H1 (cell line): ENCODE measurements around the gene GCM1. TPM values are rescaled to one million over a fixed set of nuclear protein-coding genes. Genes with fewer than 3 reads are reported as not detected.

Experiments used
- CTCF ChIA-PET: fragments of 300-600 bp; sonication (Branson Sonifier 250); formaldehyde crosslinking; loops from one replicate; lab custom pipeline; 2021; ENCODE audit not compliant: partially characterized antibody; lab: Charles Lee
- POLR2A ChIA-PET: fragments of 300-600 bp; sonication (Branson Sonifier 250); formaldehyde crosslinking; loops from one replicate; lab custom pipeline; 2021; ENCODE audit warnings: inconsistent platforms; ENCODE audit not compliant: partially characterized antibody; lab: Charles Lee
- DNase-seq, 2 experiments: peaks; one replicate each; pipeline versions ENCODE4 v3.0.0 to v3.0.0-alpha.2; 2010 to 2022; ENCODE audit warnings: low spot score in 2 of 2, low read depth in 1 of 2, mixed read lengths in 1 of 2
- FAIRE-seq: peaks from 2 replicates; lab custom pipeline; 2011; peaks lifted over from hg19 to GRCh38; lab: Jason Lieb, UNC
- H2AFZ ChIP-seq: 2 replicates; pipeline ENCODE4 v1.8.1; 2012; ENCODE audit warnings: low read length, inconsistent platforms
- H2AK5ac ChIP-seq: 2 replicates; pipeline ENCODE4 v1.6.1; 2013; ENCODE audit warnings: low read depth, low read length
- H2BK120ac ChIP-seq: replicated peaks from 2 replicates; pipeline ENCODE3; 2013; ENCODE audit warnings: low read depth, low read length, inconsistent platforms
- H2BK12ac ChIP-seq: 2 replicates; pipeline ENCODE4 v1.6.1; 2013; ENCODE audit warnings: low read depth, low read length
- H2BK15ac ChIP-seq: 2 replicates; pipeline ENCODE4 v1.6.1; 2013; ENCODE audit warnings: low read length
- H2BK20ac ChIP-seq: 2 replicates; pipeline ENCODE4 v1.6.1; 2013; ENCODE audit warnings: low read length
- H2BK5ac ChIP-seq: 2 replicates; pipeline ENCODE4 v1.6.1; 2013; ENCODE audit warnings: low read depth, low read length
- H3K14ac ChIP-seq: 2 replicates; pipeline ENCODE4 v1.6.1; 2013; ENCODE audit warnings: inconsistent platforms; ENCODE audit not compliant: insufficient read length
- H3K18ac ChIP-seq: 2 replicates; pipeline ENCODE4 v1.6.1; 2013; ENCODE audit warnings: low read length; ENCODE audit errors: extremely low read depth
- H3K23ac ChIP-seq: 2 replicates; pipeline ENCODE4 v1.6.1; 2013; ENCODE audit warnings: inconsistent platforms; ENCODE audit not compliant: insufficient read length
- H3K23me2 ChIP-seq: 2 replicates; pipeline ENCODE4 v1.6.1; 2013; ENCODE audit warnings: low read depth, low read length
- H3K27ac ChIP-seq: 2 replicates; pipeline ENCODE4 v1.6.1; 2011; ENCODE audit warnings: low read depth, low read length, inconsistent platforms
- H3K27me3 ChIP-seq, 4 experiments: replicated peaks in 1 of 4; 1 replicate in 1 of 4; 2 replicates in 3 of 4; pipeline versions ENCODE4 v1.6.1 to v1.8.1; 2011 to 2013; ENCODE audit warnings: low read length in 3 of 4, mild to moderate bottlenecking in 3 of 4, inconsistent platforms in 2 of 4, mixed read lengths in 2 of 4, moderate library complexity in 1 of 4; ENCODE audit not compliant: control insufficient read depth in 3 of 4, insufficient read depth in 3 of 4; ENCODE audit errors: extremely low read depth in 1 of 4
- H3K36me3 ChIP-seq, 4 experiments: 2 replicates each; pipeline versions ENCODE4 v1.6.1 to v1.8.1; 2011 to 2013; ENCODE audit warnings: mild to moderate bottlenecking in 4 of 4, low read length in 3 of 4, moderate library complexity in 2 of 4, control low read depth in 1 of 4, inconsistent platforms in 1 of 4; ENCODE audit not compliant: insufficient read depth in 4 of 4, control insufficient read depth in 2 of 4
- H3K4ac ChIP-seq: replicated peaks from 2 replicates; pipeline ENCODE3; 2013; ENCODE audit warnings: low read length, low read depth, mixed read lengths, inconsistent platforms; ENCODE audit not compliant: insufficient read length
- H3K4me1 ChIP-seq, 4 experiments: replicated peaks in 1 of 4; 1 replicate in 1 of 4; 2 replicates in 3 of 4; pipeline versions ENCODE4 v1.6.1 to v1.8.1; 2011 to 2013; ENCODE audit warnings: low read length in 3 of 4, inconsistent platforms in 2 of 4, mixed read lengths in 1 of 4; ENCODE audit not compliant: insufficient read depth in 4 of 4, control insufficient read depth in 3 of 4
- H3K4me2 ChIP-seq, 2 experiments: 2 replicates each; pipeline versions ENCODE4 v1.6.1 to v1.8.1; 2011 to 2013; ENCODE audit warnings: low read depth in 2 of 2, low read length in 2 of 2, control low read depth in 1 of 2, inconsistent platforms in 1 of 2, mild to moderate bottlenecking in 1 of 2; ENCODE audit not compliant: insufficient read depth in 1 of 2
- H3K4me3 ChIP-seq, 4 experiments: fragments of 200-600, 300-600 bp in 1 of 4; sonication (generic), shearing (Covaris generic), sonication (Bioruptor Twin) in 1 of 4; 2 replicates each; pipeline versions ENCODE4 v1.5.1 to v1.8.1; 2011 to 2016; ENCODE audit warnings: low read length in 4 of 4, low read depth in 3 of 4, control low read depth in 2 of 4, inconsistent platforms in 2 of 4, mild to moderate bottlenecking in 2 of 4, mixed read lengths in 1 of 4, moderate library complexity in 1 of 4; ENCODE audit not compliant: insufficient read depth in 2 of 4; ENCODE audit errors: extremely low read depth in 1 of 4
- H3K56ac ChIP-seq: replicated peaks from 2 replicates; pipeline ENCODE3; 2013; ENCODE audit warnings: low read depth, mild to moderate bottlenecking, mixed read lengths, low read length, inconsistent platforms; ENCODE audit not compliant: insufficient read length
- H3K79me1 ChIP-seq: 2 replicates; pipeline ENCODE4 v1.6.1; 2013; ENCODE audit warnings: low read depth, low read length, control low read depth
- H3K79me2 ChIP-seq, 2 experiments: 2 replicates each; pipeline versions ENCODE4 v1.6.1 to v1.8.1; 2012 to 2013; ENCODE audit warnings: low read length in 2 of 2, mild to moderate bottlenecking in 2 of 2, inconsistent platforms in 1 of 2; ENCODE audit not compliant: insufficient read depth in 2 of 2, control insufficient read depth in 1 of 2
- H3K9ac ChIP-seq, 4 experiments: replicated peaks in 1 of 4; 1 replicate in 1 of 4; 2 replicates in 3 of 4; pipeline versions ENCODE4 v1.6.1 to v1.8.1; 2011 to 2013; ENCODE audit warnings: low read depth in 3 of 4, low read length in 3 of 4, control low read depth in 2 of 4, mild to moderate bottlenecking in 2 of 4, moderate library complexity in 2 of 4, inconsistent platforms in 1 of 4; ENCODE audit errors: extremely low read depth in 1 of 4
- H3K9me3 ChIP-seq, 2 experiments: 2 replicates each; pipeline versions ENCODE4 v1.6.1 to v1.8.1; 2012 to 2013; ENCODE audit warnings: mild to moderate bottlenecking in 2 of 2, moderate library complexity in 2 of 2, control low read depth in 1 of 2, inconsistent platforms in 1 of 2, low read depth in 1 of 2, low read length in 1 of 2, mixed read lengths in 1 of 2; ENCODE audit not compliant: insufficient read depth in 2 of 2
- H4K20me1 ChIP-seq, 2 experiments: replicated peaks in 1 of 2; 2 replicates each; pipeline versions ENCODE3 to v1.8.1; 2011 to 2013; ENCODE audit warnings: inconsistent platforms in 2 of 2, low read length in 2 of 2, mild to moderate bottlenecking in 1 of 2; ENCODE audit not compliant: insufficient read depth in 2 of 2, control insufficient read depth in 1 of 2
- H4K5ac ChIP-seq: 2 replicates; pipeline ENCODE4 v1.6.1; 2013; ENCODE audit warnings: low read length, low read depth, mixed read lengths, inconsistent platforms; ENCODE audit not compliant: insufficient read length
- H4K8ac ChIP-seq: 2 replicates; pipeline ENCODE4 v1.8.0; 2013; ENCODE audit warnings: mild to moderate bottlenecking, moderate library complexity, low read length, inconsistent platforms; ENCODE audit not compliant: insufficient read depth; ENCODE audit errors: extremely low read depth
- H4K91ac ChIP-seq: replicated peaks from 2 replicates; pipeline ENCODE3; 2013; ENCODE audit warnings: low read length, mixed read lengths, inconsistent platforms; ENCODE audit not compliant: insufficient read length
- EP300 ChIP-seq, 2 experiments: IDR thresholded peaks; 1 replicate in 1 of 2; 2 replicates in 1 of 2; pipeline ENCODE4 v1.6.1; 2011 to 2012; ENCODE audit warnings: low read depth in 2 of 2, low read length in 2 of 2, mild to moderate bottlenecking in 2 of 2, borderline replicate concordance in 1 of 2, inconsistent platforms in 1 of 2, moderate library complexity in 1 of 2
- FOSL1 ChIP-seq: IDR thresholded peaks from 2 replicates; pipeline ENCODE4 v1.6.1; 2011; ENCODE audit warnings: mild to moderate bottlenecking, low read depth, low read length, moderate library complexity; ENCODE audit not compliant: insufficient read depth
- JUN ChIP-seq: IDR thresholded peaks from 2 replicates; pipeline ENCODE4 v1.6.1; 2011; ENCODE audit warnings: low read depth, mild to moderate bottlenecking, improper control_type of control experiment, low read length
- JUND ChIP-seq: IDR thresholded peaks from 2 replicates; pipeline ENCODE4 v1.6.1; 2011; ENCODE audit warnings: mild to moderate bottlenecking, improper control_type of control experiment, low read length
- POLR2A ChIP-seq, 2 experiments: IDR thresholded peaks; 1 replicate in 1 of 2; 2 replicates in 1 of 2; pipeline ENCODE4 v1.6.1; 2011; ENCODE audit warnings: low read depth in 2 of 2, low read length in 2 of 2, mild to moderate bottlenecking in 2 of 2; ENCODE audit errors: control extremely low read depth in 1 of 2
- SIN3A ChIP-seq, 2 experiments: IDR thresholded peaks in 1 of 2; conservative IDR thresholded peaks in 1 of 2; 2 replicates each; pipeline ENCODE4 v1.6.1; 2011 to 2012; ENCODE audit warnings: low read length in 2 of 2, improper control_type of control experiment in 1 of 2, low read depth in 1 of 2, mild to moderate bottlenecking in 1 of 2
- SP1 ChIP-seq: IDR thresholded peaks from 2 replicates; pipeline ENCODE4 v1.6.1; 2011; ENCODE audit warnings: low read depth, low read length
- TCF12 ChIP-seq: IDR thresholded peaks from 2 replicates; pipeline ENCODE4 v1.6.1; 2011; ENCODE audit warnings: low read depth, mild to moderate bottlenecking, low read length
- WGBS, 2 experiments: shearing (Covaris generic) in 1 of 2; methylation state at CpG; one replicate each; pipeline versions ENCODE4 v1.1.6 to v1.1.7; 2013 to 2015; ENCODE audit warnings: low lambda C conversion rate in 2 of 2, mixed read lengths in 2 of 2, inconsistent platforms in 1 of 2, low coverage in 1 of 2, missing lambda C conversion rate in 1 of 2; ENCODE audit not compliant: insufficient replicate concordance in 2 of 2, insufficient coverage in 1 of 2, insufficient read length in 1 of 2; ENCODE audit errors: extremely low coverage in 1 of 2, missing lambda C conversion rate in 1 of 2; 5-methylcytosine and 5-hydroxymethylcytosine counted together
- polyA plus RNA-seq, 7 experiments: library from polyadenylated mRNA; depleted of rRNA in 3 of 7; stranded (reverse) in 5 of 7; unstranded in 2 of 7; fragments of >200 nt in 5 of 7; fragments of 200-250 nt in 2 of 7; gene quantifications; 1 replicate in 5 of 7; 2 replicates in 1 of 7; 4 replicates in 1 of 7; pipeline versions ENCODE4 v1.2.1 to v1.2.3, GENCODE V29; 2011 to 2013; ENCODE audit warnings: missing spikeins in 2 of 7, mixed read lengths in 2 of 7
- total RNA-seq: library from RNA; stranded (reverse); fragmentation: NEBNext Ultra II Directional; extraction: Animal tissue kit (Norgen Biotek cat#: 25700); gene quantifications from 2 replicates; pipeline ENCODE4 v1.2.1, GENCODE V29; 2021
- TF ChIP-seq, protein P1 (sequence below): IDR thresholded peaks from 2 replicates; pipeline ENCODE4 v1.6.1; 2011; ENCODE audit warnings: low read depth, mild to moderate bottlenecking, low read length; ENCODE audit not compliant: insufficient read depth
- TF ChIP-seq, protein P2 (sequence below): IDR thresholded peaks from 2 replicates; pipeline ENCODE4 v1.6.1; 2012; ENCODE audit warnings: inconsistent platforms

The GCM1 gene
- total and polyA plus RNA-seq, 2 of the 8 experiments (the other 6 are each of a cell fraction or from before 2014, with no cell fraction given), result not detected

DNA sequence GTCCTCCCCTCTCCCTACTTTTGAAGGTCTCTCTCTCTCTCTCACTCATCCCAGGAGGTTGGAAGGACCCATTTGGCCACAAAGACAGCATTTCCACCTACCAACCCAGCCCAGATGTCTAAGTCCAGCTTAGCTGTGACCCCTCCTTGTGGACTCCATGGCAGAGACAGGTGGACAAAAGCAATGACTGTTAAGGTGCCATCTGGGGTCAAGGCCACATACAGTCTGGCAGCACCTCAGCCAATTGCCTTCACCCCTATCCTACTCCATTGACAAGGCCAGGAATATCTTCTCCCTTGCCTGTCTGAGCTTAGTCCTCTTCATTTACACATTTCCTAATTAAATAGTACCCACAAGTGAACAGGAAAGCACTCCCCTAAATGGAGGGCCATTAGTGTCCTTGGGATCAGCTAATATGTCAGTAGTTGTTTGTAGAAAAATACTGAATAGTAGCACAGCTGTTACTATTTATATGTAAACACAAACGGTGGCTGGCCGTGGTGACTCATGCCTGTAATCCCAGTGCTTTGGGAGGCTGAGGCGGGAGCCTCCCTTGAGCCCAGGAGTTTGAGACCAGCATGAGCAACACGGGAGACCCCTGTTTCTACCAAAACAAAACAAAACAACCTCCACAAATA lies 28.8 kb downstream of the GCM1 start:
- no peak overlapping the region for H3K14ac ChIP-seq
- DNase-seq (peak; percentile 29 to 49), FAIRE-seq (no peak)
- H4K20me1 ChIP-seq, result no peaks in the 10 kb centered on the region
- no peak overlapping the region; the same call in 1 of the 2 replicates for H3K27ac ChIP-seq
- no peak overlapping the region for H3K23ac ChIP-seq
- CTCF ChIA-PET, result interaction anchor here (0.8 to 1.0 kb wide), 5 partner anchors 12 to 194 kb away, joined by 3 to 4 read pairs (median 3); no protein-coding TSS in a partner anchor
- H3K23me2 ChIP-seq, result no peaks in the 10 kb centered on the region
- H2BK15ac ChIP-seq, result no peak overlapping the region
- H3K79me2 ChIP-seq, result no peaks in the 10 kb centered on the region
- H2BK12ac ChIP-seq, result peak overlapping the region; percentile 31
- no peak overlapping the region for H2AK5ac ChIP-seq
- no peaks in the 10 kb centered on the region for H3K36me3 ChIP-seq
- no peak overlapping the region for H3K4ac ChIP-seq
- peak overlapping the region; percentile 29; the same call in 1 of the 2 replicates for H2BK5ac ChIP-seq
- no peak overlapping the region for H4K8ac ChIP-seq
- H4K5ac ChIP-seq, result no peak overlapping the region
- 0 out of 2 replicates have a peak overlapping the region, but pooled peaks have one; percentile 6 for H2BK20ac ChIP-seq
- H3K9me3 ChIP-seq, result no peaks in the 10 kb centered on the region
- peak overlapping the region; percentile 34; the same call in 1 of the 2 replicates for H3K18ac ChIP-seq
- H3K9ac ChIP-seq, result no peak overlapping the region; a peak in 1 of 7 replicates
- peak overlapping the region; percentile 67 for H4K91ac ChIP-seq
- H2BK120ac ChIP-seq, result peak overlapping the region; percentile 8
- H2AFZ ChIP-seq, result no peak overlapping the region
- H3K4me2 ChIP-seq, result peak overlapping the region; percentile 26 to 49
- peak overlapping the region in 1 of 4 experiments; percentile 23; a peak in 1 of 8 replicates for H3K4me3 ChIP-seq
- H3K27me3 ChIP-seq, result no peaks in the 10 kb centered on the region
- H3K4me1 ChIP-seq, result peaks cover 2 to 17% (median 10%) of the 10 kb centered on the region in 4 experiments
- H3K79me1 ChIP-seq, result no peaks in the 10 kb centered on the region
- POLR2A ChIA-PET, result interaction anchor here (0.9 kb wide), 1 partner anchor 12 kb away, joined by 5 read pairs; no protein-coding TSS in a partner anchor
- no peak overlapping the region for H3K56ac ChIP-seq
- WGBS, 2 experiments, result 21% methylated on average over 4 of the region's 4 CpGs; no CpG with 5 or more reads in 1 of the 2 experiments
- 0 out of 2 replicates have a peak, but pooled peaks have one; percentile 43 for TF ChIP-seq FOSL1
- TF ChIP-seq, protein P1, sequence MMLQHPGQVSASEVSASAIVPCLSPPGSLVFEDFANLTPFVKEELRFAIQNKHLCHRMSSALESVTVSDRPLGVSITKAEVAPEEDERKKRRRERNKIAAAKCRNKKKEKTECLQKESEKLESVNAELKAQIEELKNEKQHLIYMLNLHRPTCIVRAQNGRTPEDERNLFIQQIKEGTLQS, result peak; percentile 42; the same call in 1 of the 2 replicates
- TF ChIP-seq, protein P2, sequence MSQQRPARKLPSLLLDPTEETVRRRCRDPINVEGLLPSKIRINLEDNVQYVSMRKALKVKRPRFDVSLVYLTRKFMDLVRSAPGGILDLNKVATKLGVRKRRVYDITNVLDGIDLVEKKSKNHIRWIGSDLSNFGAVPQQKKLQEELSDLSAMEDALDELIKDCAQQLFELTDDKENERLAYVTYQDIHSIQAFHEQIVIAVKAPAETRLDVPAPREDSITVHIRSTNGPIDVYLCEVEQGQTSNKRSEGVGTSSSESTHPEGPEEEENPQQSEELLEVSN, result no peak
- TF ChIP-seq JUND, result peak; percentile 97
- peak in 1 of 2 experiments; percentile 72; a peak in 1 of 3 replicates for TF ChIP-seq EP300 (IDR thresholded peaks at IDR 0.05; ENCODE audit: borderline replicate concordance in 1 of 2, low read depth in 2 of 2, low read length in 2 of 2)
- TF ChIP-seq JUN, result peak; percentile 94
- peak; percentile 84 for TF ChIP-seq TCF12
- TF ChIP-seq SIN3A (conservative IDR thresholded peaks at IDR 0.05 in 1 of 2, IDR thresholded peaks at IDR 0.05 in 1 of 2; ENCODE audit: low read depth in 1 of 2, low read length in 2 of 2), result peak in 1 of 2 experiments; percentile 68; a peak in 2 of 4 replicates
- 0 out of 2 replicates have a peak, but pooled peaks have one; percentile 7 for TF ChIP-seq SP1
- no peak for TF ChIP-seq POLR2A (IDR thresholded peaks at IDR 0.05; ENCODE audit: control extremely low read depth in 1 of 2, low read depth in 2 of 2, low read length in 2 of 2)
